ENCODE measurements around the gene HAUS8.

- TF ChIP-seq CTCF (IDR thresholded peaks at IDR 0.05; ENCODE audit: low read depth, low read length, poor library complexity, severe bottlenecking) (no peak), EZH2phosphoT487 (IDR thresholded peaks at IDR 0.05; ENCODE audit: borderline replicate concordance, low read length) (no peak)
Measured at GRCh38 chr19:17060802-17061201, 14.4 kb downstream of the HAUS8 start.
